IMR-90 (cell line): Measurements from ENCODE around the gene TBC1D1.

Experiments used
- CHD1 ChIP-seq: IDR thresholded peaks from 2 replicates; pipeline ENCODE4 v1.6.1; 2012; ENCODE audit warnings: low read depth, low read length, improper control_type of control experiment
- NFE2L2 ChIP-seq: fragments of 150-350 bp; IDR thresholded peaks from 2 replicates; pipeline ENCODE4 v1.6.1; 2016; ENCODE audit warnings: low read depth, mild to moderate bottlenecking, low read length
- POLR2A ChIP-seq: IDR thresholded peaks from 2 replicates; pipeline ENCODE4 v1.6.1; 2012; ENCODE audit warnings: mild to moderate bottlenecking, low read depth, low read length
- RAD21 ChIP-seq: IDR thresholded peaks from 2 replicates; pipeline ENCODE4 v1.6.1; 2012; ENCODE audit warnings: low read length, improper control_type of control experiment
- SMC3 ChIP-seq: fragments of 150-350 bp; IDR thresholded peaks from 2 replicates; pipeline ENCODE4 v1.6.1; 2016; ENCODE audit warnings: low read depth, mild to moderate bottlenecking, antibody characterized with exemption, low read length, moderate library complexity
- TF ChIP-seq, protein P1 (sequence below): conservative IDR thresholded peaks from 2 replicates; pipeline ENCODE4 v1.5.1; 2012; ENCODE audit warnings: mild to moderate bottlenecking, low read depth, low read length, improper control_type of control experiment

DNA sequence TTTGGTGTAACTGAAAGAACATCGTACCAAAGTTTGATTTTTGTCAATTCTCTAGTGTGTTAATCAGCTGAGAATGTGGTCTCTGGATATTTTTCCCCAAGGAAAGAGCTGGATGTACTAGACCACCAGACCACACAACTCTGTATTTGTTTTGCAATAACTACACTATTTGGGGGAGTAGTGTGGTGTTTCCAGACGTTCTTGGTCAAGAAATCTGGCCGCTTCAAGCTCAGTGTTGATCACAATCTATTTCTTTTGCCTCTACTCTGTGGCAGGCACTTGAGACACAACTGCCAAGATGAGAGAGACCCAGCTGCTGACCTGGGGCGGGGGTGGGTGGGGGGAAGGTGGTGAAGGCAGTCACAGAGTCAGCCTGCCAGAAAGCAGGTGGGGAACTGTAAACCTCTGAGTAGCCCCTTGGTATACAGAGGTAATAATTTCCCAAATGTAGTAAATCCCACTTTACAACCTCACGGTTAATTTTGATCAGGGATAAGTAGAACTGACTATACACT is 99.9 kb downstream of the TBC1D1 start:
- TF ChIP-seq SMC3 (no peak), CHD1 (no peak), POLR2A (no peak), RAD21 (no peak), NFE2L2 (no peak)
- TF ChIP-seq, protein P1, sequence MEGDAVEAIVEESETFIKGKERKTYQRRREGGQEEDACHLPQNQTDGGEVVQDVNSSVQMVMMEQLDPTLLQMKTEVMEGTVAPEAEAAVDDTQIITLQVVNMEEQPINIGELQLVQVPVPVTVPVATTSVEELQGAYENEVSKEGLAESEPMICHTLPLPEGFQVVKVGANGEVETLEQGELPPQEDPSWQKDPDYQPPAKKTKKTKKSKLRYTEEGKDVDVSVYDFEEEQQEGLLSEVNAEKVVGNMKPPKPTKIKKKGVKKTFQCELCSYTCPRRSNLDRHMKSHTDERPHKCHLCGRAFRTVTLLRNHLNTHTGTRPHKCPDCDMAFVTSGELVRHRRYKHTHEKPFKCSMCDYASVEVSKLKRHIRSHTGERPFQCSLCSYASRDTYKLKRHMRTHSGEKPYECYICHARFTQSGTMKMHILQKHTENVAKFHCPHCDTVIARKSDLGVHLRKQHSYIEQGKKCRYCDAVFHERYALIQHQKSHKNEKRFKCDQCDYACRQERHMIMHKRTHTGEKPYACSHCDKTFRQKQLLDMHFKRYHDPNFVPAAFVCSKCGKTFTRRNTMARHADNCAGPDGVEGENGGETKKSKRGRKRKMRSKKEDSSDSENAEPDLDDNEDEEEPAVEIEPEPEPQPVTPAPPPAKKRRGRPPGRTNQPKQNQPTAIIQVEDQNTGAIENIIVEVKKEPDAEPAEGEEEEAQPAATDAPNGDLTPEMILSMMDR, result no peak
